Upper lobe of left lung (tissue), 6 donors: ENCODE data around the gene LMO4. TPM values are rescaled to one million over a fixed set of nuclear protein-coding genes. Genes with fewer than 3 reads are reported as not detected.
A peak's percentile ranks its signal among the peaks of the same experiment; 100 is the strongest.

Experiments
- ATAC-seq, 2 donors: fragments of 200-7000 bp; cut with Tn5 transposase; one replicate each; pipeline ENCODE4 v1.9.1; 2022; ENCODE audit warnings: mild to moderate bottlenecking in 2 of 2, moderate library complexity in 2 of 2; ENCODE audit not compliant: low FRiP score in 2 of 2
- DNase-seq, 2 donors: peaks; one replicate each; pipeline ENCODE4 v3.0.0-alpha.2; 2019 to 2020
- H3K27ac ChIP-seq, 4 donors: fragments of 200-600 bp; sonication (generic); one replicate each; pipeline ENCODE4 v1.5.1; 2016 to 2019
- H3K27me3 ChIP-seq, 4 donors: fragments of 200-600 bp; sonication (generic); one replicate each; pipeline ENCODE4 v1.5.1; 2017 to 2019
- H3K36me3 ChIP-seq, 4 donors: fragments of 200-600 bp; sonication (generic); one replicate each; pipeline ENCODE4 v1.5.1; 2016 to 2019
- H3K4me1 ChIP-seq, 4 donors: fragments of 200-600 bp; sonication (generic); one replicate each; pipeline ENCODE4 v1.5.1; 2018 to 2019
- H3K4me3 ChIP-seq, 4 donors: fragments of 200-600 bp; sonication (generic); one replicate each; pipeline ENCODE4 v1.5.1; 2017 to 2019; ENCODE audit warnings: mild to moderate bottlenecking in 2 of 4, moderate library complexity in 1 of 4
- H3K9me3 ChIP-seq, 4 donors: fragments of 200-600 bp; sonication (generic); one replicate each; pipeline ENCODE4 v1.5.1; 2018 to 2019
- CTCF ChIP-seq, 6 experiments: fragments of 450-650 bp in 4 of 6; fragments of 200-600 bp in 2 of 6; sonication (generic) in 2 of 6; IDR thresholded peaks; one replicate each; pipeline ENCODE4 v1.5.1; 2016 to 2019; ENCODE audit warnings: antibody characterized with exemption in 6 of 6
- EP300 ChIP-seq, 4 donors: sonication (generic); formaldehyde crosslinking; IDR thresholded peaks; one replicate each; pipeline ENCODE4 v1.5.1; 2017; ENCODE audit warnings: antibody characterized with exemption in 4 of 4, control low read depth in 2 of 4
- POLR2A ChIP-seq, 4 donors: fragments of 450-650 bp; IDR thresholded peaks; one replicate each; pipeline ENCODE4 v1.5.1; 2016 to 2017; ENCODE audit warnings: antibody characterized with exemption in 4 of 4, mild to moderate bottlenecking in 2 of 4
- POLR2AphosphoS5 ChIP-seq, 2 donors: sonication (generic); formaldehyde crosslinking; IDR thresholded peaks; one replicate each; pipeline ENCODE4 v1.5.1; 2017; ENCODE audit warnings: antibody characterized with exemption in 2 of 2
- whole genome bisulfite sequencing, 2 donors: methylation state at CpG; one replicate each; pipeline ENCODE4 v1.1.5; 2017 to 2018; 5-methylcytosine and 5-hydroxymethylcytosine counted together
- total RNA-seq, 6 donors: library from RNA; depleted of rRNA in 4 of 6; stranded (reverse); fragments of >200 nt in 4 of 6; gene quantifications; one replicate each; pipeline versions ENCODE4 v1.1.0 to v1.2.1, GENCODE V29; 2016 to 2021
- donor health status: DM: no; HTN: no; CAD: no; lungs with moderate emphysema.
- donor health status: DM: no; HTN: yes; CAD: no; lungs with severe emphysema.

Gene LMO4
- total RNA-seq, 6 donors from 2014 or later = 23.7 to 54.4 (median 42.4) TPM

DNA sequence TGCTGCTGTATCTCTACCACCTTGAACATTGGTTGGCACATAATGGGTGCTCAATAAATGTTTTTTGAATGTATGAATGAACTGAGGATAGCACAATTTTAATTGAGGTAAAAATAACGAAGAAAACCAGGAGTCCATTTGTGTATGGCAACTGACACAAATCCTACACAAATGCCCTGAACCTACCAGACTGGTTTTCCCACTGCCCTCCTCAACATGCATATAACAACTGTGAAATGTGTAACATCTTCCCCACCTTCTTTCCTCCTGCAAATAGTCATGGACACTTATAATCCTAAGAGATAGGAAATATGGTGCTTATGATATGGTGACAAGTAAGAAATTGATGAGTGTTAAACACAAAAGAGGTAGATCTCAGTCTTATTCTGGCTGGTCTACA, 9.9 kb upstream of the LMO4 start:
- WGBS, 2 donors = 88 to 91% methylated on average over 1 of the region's 1 CpG
- Histone ChIP-seq H3K4me1 (no peaks in the 10 kb centered on the region), H3K36me3 (no peaks in the 10 kb centered on the region), H3K9me3 (no peaks in the 10 kb centered on the region), H3K27ac (no peak overlapping the region), H3K4me3 (no peak overlapping the region), H3K27me3 (no peaks in the 10 kb centered on the region)
- TF ChIP-seq POLR2A (IDR thresholded peaks at IDR 0.05) (no peak), CTCF (IDR thresholded peaks at IDR 0.05) (no peak), POLR2AphosphoS5 (IDR thresholded peaks at IDR 0.05) (no peak), EP300 (IDR thresholded peaks at IDR 0.05) (no peak)
- DNase-seq = no peak
- ATAC-seq = no peak

GRCh38 chr1:87325982-87326738, 2.5 kb upstream of the LMO4 start:
- Histone ChIP-seq H3K9me3 (no peaks in the 10 kb centered on the region), H3K27ac (no peak overlapping the region), H3K4me1 (peaks cover 0 to 8% (median 3%) of the 10 kb centered on the region in 4 donors), H3K4me3 (no peak overlapping the region), H3K27me3 (no peaks in the 10 kb centered on the region), H3K36me3 (no peaks in the 10 kb centered on the region)
- TF ChIP-seq POLR2AphosphoS5 (IDR thresholded peaks at IDR 0.05) = no peak
- peak; percentile 59 to 83 (median 75) for TF ChIP-seq CTCF (IDR thresholded peaks at IDR 0.05)
- WGBS, 2 donors = 40 to 42% methylated on average over 10 of the region's 10 CpGs
- no peak for DNase-seq
- no peak for ATAC-seq

- ATAC-seq (no peak), DNase-seq (no peak)
- TF ChIP-seq EP300 (IDR thresholded peaks at IDR 0.05) (no peak), CTCF (IDR thresholded peaks at IDR 0.05) (no peak), POLR2AphosphoS5 (IDR thresholded peaks at IDR 0.05) (no peak), POLR2A (IDR thresholded peaks at IDR 0.05) (no peak)
- Histone ChIP-seq H3K27ac (peak overlapping the region; percentile 96 to 99 (median 98)), H3K9me3 (no peaks in the 10 kb centered on the region), H3K36me3 (no peaks in the 10 kb centered on the region), H3K27me3 (no peaks in the 10 kb centered on the region), H3K4me1 (peaks cover 7 to 15% (median 11%) of the 10 kb centered on the region in 4 donors), H3K4me3 (peak overlapping the region; percentile 68 to 84 (median 76))
- WGBS, 2 donors = 11 to 12% methylated on average over 26 of the region's 27 CpGs
Observed at GRCh38 chr1:87327376-87328271, 1.1 kb upstream of the LMO4 start.

DNA sequence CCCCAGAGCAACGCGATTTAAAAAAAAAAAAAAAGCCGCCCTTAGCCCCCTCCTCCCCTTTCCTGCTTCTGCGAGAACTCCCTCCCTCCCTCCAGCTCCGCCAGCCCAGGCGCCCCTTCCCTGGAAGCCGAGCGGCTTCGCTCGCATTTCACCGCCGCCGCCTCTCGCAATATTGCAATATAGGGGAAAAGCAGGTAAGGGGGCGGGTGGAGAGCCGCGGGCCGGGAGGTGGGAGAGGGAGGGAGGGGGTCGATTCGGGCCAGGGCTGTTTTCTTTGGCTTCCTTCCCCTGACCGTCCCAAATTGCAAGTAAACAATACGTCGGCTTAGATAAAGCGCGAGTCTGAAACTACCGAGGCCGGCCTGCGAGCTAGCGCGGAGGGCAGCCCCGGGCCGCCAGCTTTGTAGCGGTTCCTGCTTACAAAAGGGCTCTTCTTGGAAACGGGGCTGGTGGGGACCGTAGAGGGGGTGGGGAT, 408 bp downstream of the LMO4 start:
- no peak for TF ChIP-seq EP300 (IDR thresholded peaks at IDR 0.05)
- TF ChIP-seq POLR2AphosphoS5 (IDR thresholded peaks at IDR 0.05) = no peak
- TF ChIP-seq POLR2A (IDR thresholded peaks at IDR 0.05) = no peak
- TF ChIP-seq CTCF (IDR thresholded peaks at IDR 0.05) = no peak
- ATAC-seq (peak; percentile 1 to 26), DNase-seq (peak; percentile 43 to 87)
- Histone ChIP-seq H3K27me3 (no peaks in the 10 kb centered on the region), H3K4me3 (peak overlapping the region; percentile 71 to 84 (median 82)), H3K27ac (peak overlapping the region; percentile 96 to 99 (median 98)), H3K4me1 (peaks cover 19 to 26% (median 22%) of the 10 kb centered on the region in 4 donors), H3K36me3 (no peaks in the 10 kb centered on the region), H3K9me3 (no peaks in the 10 kb centered on the region)
- WGBS, 2 donors = 0% methylated on average over 26 to 35 of the region's 35 CpGs
